ENCODE data around the gene AK5.
"Not testable (repeated sequence)": the region's sequence is repeated elsewhere in the genome, so short reads cannot be mapped to it uniquely, and the experiment has no call there.

AK5 gene

DNA sequence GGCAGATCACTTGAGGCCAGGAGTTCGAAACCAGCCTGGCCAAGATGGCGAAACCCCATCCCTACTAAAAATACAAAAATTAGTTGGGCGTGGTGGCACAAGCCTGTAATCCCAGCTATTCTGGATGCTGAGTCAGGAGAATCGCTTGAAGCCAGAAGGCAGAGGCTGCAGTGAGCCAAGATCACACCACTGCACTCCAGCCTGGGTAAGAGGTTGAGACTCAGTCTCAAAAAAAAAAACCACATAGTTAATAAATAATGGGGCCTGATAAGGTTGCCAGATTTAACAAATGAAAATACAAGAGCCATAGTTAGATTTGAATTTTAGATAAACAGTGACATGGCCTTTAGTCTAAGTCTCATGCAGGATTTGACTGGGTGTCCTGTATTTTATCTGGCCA lies 225.0 kb downstream of the AK5 start:
- DNase-seq (ENCODE audit: low read depth in 2 of 2), result no peak

DNA sequence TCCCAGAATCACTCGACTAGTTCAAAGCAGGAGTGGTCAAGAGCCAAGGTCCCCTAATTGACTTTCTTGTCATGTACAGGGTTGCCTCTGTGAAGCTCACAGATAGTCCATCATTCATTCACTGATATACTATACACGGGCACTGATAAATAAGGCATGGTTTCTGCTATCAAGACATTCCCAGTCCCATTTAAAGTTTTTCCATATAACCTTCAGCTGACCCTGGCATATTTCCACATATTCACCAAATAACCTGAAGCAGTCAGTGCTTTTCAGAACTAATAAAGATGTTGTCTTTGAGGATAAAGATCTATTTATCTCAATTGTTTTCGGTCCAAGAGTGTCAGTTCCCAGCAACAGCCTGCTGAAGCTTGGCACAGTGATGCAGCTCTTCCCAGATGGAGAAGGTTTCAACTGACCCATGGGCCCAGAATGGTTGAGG lies 227.3 kb downstream of the AK5 start:
- no peak for DNase-seq (ENCODE audit: low read depth in 2 of 2)

DNA sequence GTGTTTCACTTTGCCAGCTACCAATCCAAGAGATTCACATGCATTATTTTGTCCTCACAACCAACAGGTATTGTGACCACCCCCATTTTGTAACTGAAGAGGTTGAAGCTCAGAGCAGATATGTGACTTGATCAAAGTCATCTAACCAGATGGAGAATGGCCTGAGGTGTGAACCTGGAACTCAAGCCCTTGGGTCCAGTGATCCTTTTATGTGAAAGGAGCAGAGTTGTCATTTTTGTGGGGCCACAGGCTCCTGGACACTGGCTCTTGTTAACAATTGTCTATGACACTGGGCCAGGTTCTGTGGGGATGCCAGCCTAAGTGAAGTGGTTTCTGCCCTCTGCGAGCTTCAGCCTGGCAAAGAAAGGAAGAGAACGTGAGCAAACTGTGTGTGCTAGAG lies 228.1 kb downstream of the AK5 start:
- no peak for DNase-seq (ENCODE audit: low read depth in 2 of 2)

DNA sequence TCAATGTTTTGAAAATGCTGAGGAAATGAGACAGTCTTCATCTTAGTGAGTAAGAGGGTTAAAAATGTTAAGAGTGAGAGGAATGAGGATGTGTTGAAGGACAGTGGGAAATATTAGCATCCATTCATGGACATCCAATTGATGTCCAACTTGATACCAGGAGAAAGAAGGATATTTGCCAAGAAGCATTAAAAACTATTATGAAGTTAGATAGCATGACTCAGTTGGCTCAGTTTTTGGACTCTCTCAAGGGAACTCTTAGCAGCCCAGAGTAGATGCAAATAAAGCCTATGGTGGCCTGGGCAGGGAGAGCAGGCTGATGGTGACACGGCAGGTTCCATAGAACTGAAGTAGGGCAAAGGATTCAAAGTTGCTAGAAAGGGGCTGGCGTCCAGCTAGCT lies 229.6 kb downstream of the AK5 start:
- no peak for DNase-seq (ENCODE audit: low read depth in 2 of 2)

DNA sequence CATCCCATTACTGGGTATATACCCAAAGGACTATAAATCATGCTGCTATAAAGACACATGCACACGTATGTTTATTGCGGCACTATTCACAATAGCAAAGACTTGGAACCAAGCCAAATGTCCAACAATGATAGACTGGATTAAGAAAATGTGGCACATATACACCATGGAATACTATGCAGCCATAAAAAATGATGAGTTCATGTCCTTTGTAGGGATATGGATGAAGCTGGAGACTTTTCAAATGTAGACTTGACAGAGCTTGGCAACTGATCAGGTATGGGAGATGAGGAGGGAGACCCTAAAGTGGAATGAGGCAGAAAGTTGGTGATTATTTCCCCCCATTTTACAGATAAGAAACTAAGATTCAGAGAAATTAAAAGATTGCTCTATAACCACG lies 230.8 kb downstream of the AK5 start:
- not testable (repeated sequence) for DNase-seq (ENCODE audit: low read depth in 2 of 2)

DNA sequence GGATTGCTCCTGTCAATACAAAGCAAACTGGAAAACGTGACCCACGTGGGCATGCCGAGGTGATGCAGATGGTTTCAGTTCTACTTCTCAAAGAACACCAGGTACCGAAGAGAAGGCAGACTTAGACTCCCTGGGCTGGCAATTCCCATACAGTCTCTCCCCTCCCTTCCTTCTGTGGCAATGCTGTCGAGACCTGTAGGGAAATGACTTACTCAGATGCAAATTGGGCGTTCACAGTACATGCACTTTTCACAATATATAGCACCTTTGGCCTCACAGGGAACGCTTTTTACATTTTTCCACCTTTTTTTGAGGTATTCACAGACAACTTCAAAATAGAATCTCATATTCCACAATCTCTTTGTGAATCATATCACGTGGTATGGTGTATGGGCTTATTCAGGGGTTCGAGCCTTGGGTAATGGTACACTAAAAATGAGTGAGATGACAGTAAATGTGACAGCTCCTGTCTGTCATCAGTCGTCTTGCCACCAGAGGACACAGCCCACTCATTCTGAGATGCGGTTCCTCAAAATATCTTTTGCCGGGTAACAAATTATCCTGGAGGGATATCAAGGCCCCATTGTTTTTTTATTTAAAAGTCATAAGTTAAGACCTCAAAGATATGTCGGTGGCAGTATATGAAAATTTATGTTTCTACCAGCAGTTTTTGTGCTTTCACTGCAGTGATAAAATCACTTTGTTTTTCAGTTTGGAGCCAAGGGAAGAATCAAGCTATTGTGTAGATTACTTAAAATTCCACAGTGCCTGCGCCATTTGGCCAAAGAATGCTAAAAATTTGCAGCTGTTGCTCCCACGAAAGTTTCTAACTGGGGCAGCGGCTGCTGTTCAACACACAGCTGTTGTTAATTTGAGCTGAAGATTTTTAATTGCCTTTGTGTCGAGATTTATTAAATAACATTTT lies 232.3 kb downstream of the AK5 start:
- no peak for DNase-seq (ENCODE audit: low read depth in 2 of 2)

DNA sequence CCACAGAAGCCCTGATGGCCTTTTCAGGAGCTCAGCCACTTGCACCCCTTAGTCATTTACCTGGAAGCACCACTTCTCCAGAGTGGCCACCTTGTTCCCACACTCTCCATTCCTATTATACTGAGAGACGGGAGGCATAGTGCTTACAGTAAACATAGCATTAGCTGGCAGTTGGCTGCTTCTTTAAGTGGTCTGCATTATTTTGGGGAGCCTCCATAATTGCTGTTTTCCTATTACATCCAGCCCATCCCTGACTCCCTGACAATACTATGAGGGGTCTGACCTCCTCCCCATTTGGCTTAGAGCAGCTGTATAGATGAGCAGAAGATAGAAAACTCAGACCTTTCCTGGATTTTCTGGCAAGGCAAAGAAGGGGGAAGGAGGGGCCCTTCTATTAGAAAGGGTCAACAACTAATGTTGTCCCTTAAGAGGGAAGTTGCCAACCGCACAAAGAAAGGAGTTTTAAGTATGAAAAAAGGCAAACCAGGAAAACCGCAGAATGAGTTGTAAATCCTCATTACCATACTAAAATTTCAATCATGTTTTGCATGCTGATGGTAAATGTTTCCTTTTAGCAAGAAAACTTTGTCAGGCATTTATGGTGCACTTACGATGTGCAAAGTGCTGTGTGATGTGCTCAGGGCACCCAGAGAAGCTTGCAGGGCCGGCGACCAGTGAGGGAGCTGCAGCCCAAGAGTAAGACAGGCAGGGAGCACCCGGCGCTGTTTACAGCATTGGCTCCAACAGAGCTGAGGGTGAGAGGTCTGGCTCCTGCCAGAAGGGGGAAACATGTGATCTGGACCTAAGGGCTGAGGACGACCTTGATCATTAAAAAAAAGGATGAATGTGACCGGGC lies 233.3 kb downstream of the AK5 start:
- no peak for DNase-seq (ENCODE audit: low read depth in 2 of 2)

DNA sequence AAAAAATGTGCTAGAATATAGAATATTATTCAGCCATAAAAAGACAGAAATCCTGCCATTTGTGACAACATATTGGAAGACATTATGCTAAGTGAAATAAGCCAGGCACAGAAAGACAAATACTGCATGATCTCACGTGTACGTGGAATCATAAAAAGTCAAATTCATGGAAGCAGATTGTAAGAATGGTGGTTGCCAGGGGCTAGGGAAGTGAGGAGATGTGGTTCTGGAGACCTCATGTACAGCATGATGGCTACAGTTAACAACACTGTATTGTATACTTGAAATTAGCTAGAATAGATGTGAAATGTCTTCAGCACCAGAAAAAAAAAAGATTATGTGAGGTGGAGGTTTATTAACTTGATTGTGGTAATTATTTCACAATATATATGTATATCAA lies 234.3 kb downstream of the AK5 start:
- DNase-seq (ENCODE audit: low read depth in 2 of 2), result no peak

DNA sequence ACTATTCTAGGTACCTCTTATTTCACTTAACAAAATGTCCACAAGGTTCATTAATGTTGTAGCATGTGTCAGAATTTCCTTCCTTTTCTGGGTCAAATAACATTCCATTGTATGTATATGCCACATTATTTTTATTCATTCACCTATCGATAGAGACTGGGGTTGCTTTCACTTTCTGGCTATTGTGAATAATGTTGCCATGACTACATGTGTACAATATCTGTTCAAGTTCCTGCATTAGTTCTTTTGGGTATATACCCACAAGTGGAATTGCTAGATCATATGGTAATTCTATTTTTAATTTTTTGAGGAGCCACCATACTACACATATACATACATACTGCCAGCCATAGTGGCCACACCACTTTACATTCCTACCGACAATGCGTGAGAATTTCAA lies 242.2 kb downstream of the AK5 start:
- DNase-seq (ENCODE audit: low read depth in 2 of 2), result no peak

DNA sequence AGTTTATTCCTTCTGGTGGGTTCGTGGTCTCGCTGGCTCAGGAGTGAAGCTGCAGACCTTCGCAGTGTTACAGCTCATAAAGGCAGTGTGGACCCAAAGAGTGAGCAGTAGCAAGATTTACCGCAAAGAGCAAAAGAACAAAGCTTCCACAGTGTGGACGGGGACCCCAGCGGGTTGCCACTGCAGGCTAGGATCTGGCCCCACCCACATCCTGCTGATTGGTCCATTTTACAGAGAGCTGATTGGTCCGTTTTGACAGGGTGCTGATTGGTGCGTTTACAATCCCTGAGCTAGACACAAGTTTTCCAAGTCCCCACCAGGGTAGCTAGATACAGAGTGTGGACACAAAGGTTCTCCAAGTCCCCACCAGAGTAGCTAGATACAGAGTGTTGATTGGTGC lies 249.3 kb downstream of the AK5 start:
- not testable (repeated sequence) for DNase-seq (ENCODE audit: low read depth in 2 of 2)

DNA sequence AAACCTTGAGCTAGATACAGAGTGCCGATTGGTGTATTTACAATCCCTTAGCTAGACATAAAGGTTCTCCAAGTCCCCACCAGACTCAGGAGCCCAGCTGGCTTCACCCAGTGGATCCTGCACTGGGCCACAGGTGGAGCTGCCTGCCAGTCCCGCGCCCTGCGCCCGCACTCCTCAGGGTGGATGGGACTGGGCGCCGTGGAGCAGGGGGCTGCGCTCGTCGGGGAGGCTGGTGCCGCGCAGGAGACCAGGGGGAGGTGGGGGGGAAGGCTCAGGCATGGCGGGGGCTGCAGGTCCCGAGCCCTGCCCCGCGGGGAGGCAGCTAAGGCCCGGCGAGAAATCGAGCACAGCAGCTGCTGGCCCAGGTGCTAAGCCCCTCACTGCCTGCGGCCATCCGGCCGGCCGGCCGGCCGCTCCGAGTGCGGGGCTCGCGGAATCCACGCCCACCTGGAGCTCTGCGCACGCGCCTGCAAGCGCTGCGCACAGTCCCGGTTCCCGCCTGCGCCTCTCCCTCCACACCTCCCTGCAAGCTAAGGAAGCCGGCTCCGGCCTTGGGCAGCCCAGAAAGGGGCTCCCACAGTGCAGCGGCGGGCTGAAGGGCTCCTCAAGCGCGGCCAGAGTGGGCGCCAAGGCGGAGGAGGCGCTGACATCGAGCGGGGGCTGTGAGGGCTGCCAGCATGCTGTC lies 249.9 kb downstream of the AK5 start:
- not testable (repeated sequence) for DNase-seq (ENCODE audit: low read depth in 2 of 2)

DNA sequence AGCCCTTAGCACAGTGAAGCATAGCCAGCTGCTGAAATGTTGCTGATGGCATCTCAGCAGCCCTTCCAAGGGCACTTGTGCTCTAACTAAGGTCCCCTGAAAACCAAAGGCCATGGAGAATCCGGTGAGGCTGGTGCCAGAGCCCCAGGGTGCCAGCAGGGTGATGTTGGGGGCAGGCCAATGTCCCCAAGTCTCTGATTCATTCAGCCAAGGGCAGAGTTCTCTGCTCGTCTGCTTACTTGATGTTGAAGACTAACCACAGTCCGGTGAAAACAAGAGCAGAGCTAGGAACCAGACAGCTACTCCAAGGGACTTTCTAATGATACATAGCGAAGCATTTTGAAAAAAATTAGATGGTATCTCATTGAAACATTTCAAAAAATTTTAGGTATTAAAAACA lies 250.8 kb downstream of the AK5 start:
- DNase-seq (ENCODE audit: low read depth in 2 of 2), result no peak

DNA sequence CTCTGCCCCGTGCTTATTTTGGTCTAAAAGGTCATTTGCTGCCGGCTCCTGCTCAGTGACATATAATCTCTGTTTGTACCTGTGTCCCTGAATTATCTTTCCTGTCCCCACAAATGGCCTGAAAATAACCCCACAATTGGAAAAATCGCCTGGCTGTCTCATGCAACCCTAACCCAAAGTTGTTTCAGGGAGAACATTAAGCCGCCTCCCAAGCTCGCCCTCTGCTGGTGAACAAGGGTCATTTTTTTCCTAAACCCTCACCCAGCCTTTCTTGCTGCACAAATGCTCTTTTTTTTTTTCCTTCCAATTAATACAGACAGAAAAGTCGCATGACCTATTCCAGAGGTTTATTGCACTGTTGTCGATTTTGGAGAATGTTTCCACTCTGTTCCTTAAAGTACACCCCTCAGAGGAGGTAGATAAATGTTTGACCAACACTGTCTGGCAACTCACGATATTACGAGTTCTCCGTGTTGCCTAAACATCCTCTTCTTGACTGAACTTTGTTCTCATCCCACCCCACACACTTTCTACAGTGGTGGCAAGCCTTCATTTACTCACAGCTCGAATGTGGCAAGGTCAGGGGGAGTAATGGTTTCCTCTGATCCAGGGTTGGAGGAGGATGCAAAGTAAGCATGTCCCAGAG lies 252.0 kb downstream of the AK5 start:
- DNase-seq (ENCODE audit: low read depth in 2 of 2), result peak; percentile 12 to 41

DNA sequence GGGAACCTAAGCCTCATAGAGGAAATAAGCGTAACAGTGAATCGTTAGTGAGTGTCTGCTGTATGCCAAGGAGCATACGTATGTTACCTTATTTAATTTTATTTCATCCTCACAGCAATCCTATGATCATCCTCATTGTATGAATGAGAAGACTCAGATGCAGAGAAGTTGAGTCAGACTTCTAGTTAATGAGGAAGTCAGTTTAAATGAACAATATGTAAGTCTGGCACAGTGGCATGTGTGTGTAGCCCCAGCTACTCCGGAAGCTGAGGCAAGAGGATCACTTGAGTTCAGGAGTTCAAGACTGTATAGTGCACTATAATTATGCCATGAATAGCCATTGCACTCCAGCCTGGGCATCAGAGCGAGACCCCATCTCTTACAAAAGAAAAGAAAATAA lies 252.6 kb downstream of the AK5 start:
- DNase-seq (ENCODE audit: low read depth in 2 of 2), result no peak

DNA sequence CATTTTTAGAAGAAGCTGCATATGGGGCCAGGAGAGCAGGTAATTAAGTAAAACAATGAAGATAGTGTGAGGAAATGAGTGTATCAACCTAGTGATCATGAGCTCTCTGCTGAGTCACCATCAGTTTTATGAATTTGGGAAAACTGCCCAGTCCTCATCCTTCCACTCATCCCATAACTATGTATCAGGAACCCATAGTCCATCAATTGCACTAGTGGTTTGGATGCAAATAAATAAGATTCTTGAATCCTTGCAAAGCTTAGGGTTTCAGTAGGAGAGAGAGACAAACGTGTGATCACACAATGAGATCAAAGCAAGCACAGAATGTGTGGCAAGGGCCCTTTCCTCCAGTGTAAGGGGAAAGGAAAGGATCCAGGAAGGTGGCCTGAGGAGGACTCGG lies 255.0 kb downstream of the AK5 start:
- DNase-seq (ENCODE audit: low read depth in 2 of 2), result no peak

DNA sequence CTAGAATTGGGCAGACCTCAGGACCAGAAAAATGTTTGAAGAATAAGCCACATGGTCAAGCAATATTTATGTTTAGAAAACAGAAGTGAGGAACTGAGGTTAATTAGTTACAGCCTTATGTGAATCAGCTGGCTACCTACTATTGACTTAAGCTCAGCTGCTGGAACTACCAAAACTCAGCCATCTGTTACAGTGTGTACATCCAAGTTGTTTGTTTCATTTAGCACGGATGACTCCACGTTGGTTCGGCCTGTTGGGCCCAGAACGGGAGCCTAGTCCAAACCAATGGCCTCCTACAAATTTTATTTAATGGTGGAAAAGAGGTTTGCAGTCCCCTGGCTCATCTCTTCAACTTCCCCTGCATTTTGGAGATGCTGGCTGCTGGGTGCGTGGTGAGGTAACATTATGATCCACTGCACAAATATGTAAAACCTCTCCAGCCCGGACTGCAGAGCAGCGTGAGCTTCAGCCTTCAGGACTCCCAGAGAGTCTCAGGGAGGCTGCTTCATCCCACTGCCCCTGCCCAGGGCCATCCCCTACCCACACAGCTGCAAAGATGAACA lies 257.2 kb downstream of the AK5 start:
- DNase-seq (ENCODE audit: low read depth in 2 of 2), result no peak

DNA sequence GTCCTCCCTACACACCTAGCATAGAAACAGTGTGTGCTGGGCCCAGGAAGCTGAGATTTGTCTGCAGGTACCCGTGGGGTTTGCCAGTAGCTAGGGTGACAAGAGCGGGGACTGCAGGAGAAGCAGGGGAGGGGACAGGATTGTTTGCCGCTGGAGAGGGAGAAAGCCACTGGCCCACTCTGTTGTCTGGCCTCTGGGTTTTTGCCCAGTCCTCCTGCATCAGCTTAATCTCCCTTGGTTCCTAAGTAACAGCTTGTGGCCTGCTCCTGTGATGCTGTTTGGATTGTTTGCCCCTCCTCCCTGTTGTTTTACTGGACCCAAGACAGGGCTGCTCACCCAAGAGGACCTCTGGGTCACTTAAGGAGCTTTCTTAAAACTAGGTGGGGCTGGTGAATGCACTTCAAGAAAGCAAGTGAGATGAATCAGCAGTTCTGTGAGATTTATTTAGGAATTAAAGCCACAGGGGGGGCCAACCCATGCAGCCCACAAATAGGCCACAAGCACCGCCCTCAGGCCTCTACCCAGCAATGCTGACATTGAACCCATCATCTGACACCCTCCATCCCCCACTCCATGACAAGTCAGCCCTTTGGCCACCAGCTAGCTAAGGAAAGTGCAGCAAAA lies 257.8 kb downstream of the AK5 start:
- DNase-seq (ENCODE audit: low read depth in 2 of 2), result no peak

DNA sequence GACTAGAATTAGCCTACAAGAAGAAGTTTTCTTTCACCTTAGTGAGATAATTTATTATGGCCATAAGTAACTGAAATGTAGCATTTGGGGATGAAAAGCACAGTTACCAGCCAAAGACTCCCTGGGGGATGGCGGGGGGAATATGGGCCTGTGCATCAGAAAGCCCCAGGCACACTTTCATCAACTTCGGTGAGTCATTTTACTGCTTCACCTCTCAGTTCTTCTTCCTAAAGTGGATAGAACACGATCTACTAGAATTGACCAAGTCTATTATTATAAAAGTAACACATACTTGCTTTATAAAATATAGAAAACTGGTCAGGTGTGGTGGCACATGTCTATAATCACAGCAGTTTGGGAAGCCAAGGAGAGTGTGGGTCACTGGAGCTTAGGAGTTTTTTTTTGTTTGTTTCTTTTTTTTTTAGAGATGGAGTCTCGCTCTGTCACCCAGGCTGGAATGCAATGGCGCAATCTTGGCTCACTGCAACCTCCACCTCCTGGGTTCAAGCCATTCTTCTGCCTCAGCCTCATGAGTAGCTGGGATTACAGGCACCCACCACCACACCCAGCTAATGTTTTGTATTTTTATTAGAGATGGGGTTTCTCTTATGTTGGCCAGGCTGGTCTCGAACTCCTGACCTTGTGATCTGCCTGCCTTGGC lies 258.8 kb downstream of the AK5 start:
- no peak for DNase-seq (ENCODE audit: low read depth in 2 of 2)

DNA sequence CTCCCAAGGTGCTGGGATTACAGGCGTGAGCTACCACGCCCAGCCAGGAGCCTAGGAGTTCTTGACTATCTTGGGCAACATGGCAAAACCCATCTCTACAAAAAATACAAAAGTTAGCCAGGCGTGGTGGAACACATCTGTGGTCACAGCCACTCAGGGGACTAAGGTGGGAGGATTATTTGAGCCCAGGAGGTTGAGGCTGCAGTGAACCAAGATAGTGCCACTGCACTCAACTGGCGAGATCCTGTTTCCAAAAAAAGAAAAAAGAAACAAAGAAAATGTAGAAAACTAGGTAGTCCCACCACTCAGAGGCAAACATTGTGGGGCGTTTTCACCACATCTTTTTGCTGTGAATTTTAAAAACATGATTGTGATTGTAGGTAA lies 259.3 kb downstream of the AK5 start:
- no peak for DNase-seq (ENCODE audit: low read depth in 2 of 2)

DNA sequence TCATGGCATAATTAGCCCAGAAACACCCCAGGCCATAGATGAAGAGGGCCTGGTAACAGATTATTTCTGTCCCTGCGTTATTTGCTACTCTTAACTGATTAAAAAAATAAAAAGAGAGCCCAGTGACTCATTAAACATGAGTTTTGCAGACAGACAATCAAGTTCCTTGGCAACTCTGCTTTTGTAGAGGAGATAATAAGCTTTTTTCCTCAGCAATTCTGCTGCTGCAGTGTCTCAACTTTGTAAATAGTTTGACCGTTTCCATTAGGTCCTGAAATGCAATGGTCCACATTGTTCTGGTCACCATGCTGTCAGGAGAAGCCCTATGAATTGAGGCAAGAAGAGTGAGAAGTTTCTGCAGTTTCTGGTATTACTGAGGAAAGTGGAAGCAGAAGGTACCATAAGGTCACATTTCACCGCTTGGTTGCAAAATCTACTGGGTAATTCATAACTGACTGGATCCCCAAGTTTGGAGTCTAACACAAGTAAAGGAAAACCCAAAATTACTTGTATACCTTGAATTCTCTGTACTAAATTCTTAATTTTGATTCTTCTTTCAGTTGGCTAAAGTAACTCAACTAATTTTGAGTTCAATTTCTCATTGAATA lies 261.1 kb downstream of the AK5 start:
- no peak for DNase-seq (ENCODE audit: low read depth in 2 of 2)

All from stimulated activated CD4-positive, alpha-beta T cell treated with anti-CD3 and anti-CD28 coated beads, Interleukin-15, amount 100 ng/mL, for 48 hours (primary cell).